Epithelial cell of esophagus (primary cell): ENCODE data around the gene RNASEH2C.

Experiments used
- DNase-seq: peaks from one replicate; pipeline ENCODE4 v3.0.0; 2010; ENCODE audit warnings: low read depth
- H3K4me3 ChIP-seq: 2 replicates; pipeline ENCODE4 v1.5.1; 2011; ENCODE audit warnings: mild to moderate bottlenecking, low read length, control low read depth
- TF ChIP-seq, protein P1 (sequence below): IDR thresholded peaks from 2 replicates; pipeline ENCODE4 v1.5.1; 2011; ENCODE audit warnings: low read depth, mild to moderate bottlenecking, low read length, control low read depth, inconsistent platforms; ENCODE audit not compliant: insufficient read depth; ENCODE audit errors: missing control alignments

Gene RNASEH2C

GRCh38 chr11:65717906-65718305 lies 2.7 kb downstream of the RNASEH2C start:
- DNase-seq, result no peak
- TF ChIP-seq, protein P1, sequence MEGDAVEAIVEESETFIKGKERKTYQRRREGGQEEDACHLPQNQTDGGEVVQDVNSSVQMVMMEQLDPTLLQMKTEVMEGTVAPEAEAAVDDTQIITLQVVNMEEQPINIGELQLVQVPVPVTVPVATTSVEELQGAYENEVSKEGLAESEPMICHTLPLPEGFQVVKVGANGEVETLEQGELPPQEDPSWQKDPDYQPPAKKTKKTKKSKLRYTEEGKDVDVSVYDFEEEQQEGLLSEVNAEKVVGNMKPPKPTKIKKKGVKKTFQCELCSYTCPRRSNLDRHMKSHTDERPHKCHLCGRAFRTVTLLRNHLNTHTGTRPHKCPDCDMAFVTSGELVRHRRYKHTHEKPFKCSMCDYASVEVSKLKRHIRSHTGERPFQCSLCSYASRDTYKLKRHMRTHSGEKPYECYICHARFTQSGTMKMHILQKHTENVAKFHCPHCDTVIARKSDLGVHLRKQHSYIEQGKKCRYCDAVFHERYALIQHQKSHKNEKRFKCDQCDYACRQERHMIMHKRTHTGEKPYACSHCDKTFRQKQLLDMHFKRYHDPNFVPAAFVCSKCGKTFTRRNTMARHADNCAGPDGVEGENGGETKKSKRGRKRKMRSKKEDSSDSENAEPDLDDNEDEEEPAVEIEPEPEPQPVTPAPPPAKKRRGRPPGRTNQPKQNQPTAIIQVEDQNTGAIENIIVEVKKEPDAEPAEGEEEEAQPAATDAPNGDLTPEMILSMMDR, result no peak
- no peak overlapping the region for H3K4me3 ChIP-seq

DNA sequence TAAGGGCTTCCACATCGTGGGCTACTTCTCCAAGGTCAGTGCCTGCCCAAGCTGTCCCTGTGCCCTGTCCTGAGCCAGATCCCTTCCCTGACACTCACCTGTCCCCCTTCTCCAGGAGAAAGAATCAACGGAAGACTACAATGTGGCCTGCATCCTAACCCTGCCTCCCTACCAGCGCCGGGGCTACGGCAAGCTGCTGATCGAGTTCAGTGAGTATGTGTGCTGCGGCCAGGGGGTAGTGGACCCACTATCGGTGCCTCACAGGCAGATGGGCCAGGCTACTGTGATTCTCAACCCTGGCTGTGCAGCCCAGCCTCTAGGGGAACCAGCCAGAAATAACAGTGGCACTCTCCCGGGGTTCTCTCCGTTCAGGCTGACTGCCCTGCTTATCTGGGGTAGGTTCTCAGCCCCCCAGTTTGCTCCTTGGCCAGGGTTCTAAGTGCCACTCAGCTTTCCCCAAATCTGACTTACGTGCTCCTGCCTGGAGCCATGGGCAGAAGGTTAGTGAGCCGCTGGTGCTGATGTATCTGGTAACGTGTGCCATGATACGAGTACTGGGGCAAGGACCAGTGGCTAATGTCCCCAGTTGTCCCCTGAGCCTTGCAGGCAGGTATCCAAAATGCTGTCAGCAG lies 3.7 kb downstream of the RNASEH2C start:
- TF ChIP-seq, protein P1, result no peak
- no peak for DNase-seq
- no peak overlapping the region for H3K4me3 ChIP-seq

DNA sequence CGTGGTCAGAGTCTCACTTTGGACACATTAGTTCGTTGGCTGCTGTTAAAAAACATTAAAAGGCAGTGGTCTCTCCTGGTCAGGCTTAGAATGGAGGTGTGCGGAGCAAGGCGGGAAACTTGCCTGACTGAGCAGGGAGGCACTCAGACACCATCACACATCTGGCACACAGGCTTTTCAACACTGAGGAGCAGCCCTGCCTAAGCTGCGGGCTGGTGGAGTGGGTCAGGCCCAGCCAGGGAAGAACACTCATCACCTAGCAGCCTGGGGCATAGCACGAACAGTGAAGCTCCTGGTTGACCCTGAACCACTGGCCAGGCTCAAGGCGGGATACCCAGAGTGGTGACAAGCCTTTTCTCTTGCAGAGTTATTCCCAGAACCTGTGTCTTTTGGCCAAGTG lies 4.3 kb downstream of the RNASEH2C start:
- H3K4me3 ChIP-seq, result no peak overlapping the region
- TF ChIP-seq, protein P1, result no peak
- no peak for DNase-seq

DNA sequence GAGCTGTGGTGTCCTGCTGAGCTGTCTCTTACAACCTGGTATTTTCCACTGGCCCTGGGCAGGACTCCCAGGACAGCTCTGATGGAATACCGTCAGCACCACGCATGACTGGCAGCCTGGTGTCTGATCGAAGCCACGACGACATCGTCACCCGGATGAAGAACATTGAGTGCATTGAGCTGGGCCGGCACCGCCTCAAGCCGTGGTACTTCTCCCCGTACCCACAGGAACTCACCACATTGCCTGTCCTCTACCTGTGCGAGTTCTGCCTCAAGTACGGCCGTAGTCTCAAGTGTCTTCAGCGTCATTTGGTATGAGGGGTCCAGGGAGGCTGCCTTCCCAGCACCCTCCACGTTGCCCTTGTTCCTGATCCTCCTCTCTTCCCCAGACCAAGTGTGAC lies 6.2 kb downstream of the RNASEH2C start:
- TF ChIP-seq, protein P1, result no peak
- no peak for DNase-seq
- H3K4me3 ChIP-seq, result no peak overlapping the region

GRCh38 chr11:65713212-65713969 lies 7.2 kb downstream of the RNASEH2C start:
- TF ChIP-seq, protein P1, result no peak
- H3K4me3 ChIP-seq, result peak overlapping the region; percentile 84
- DNase-seq, result no peak

GRCh38 chr11:65712633-65713076 lies 7.9 kb downstream of the RNASEH2C start:
- TF ChIP-seq, protein P1, result no peak
- DNase-seq, result no peak
- peak overlapping the region; percentile 84 for H3K4me3 ChIP-seq
